Activated T-helper 1 cell treated with anti-CD3 and anti-CD28 coated beads, Interleukin-2, amount 50 U/mL, for 16 hours (primary cell): Measurements from ENCODE around the gene COL23A1.

Experiments
- DNase-seq, 2 donors: peaks; one replicate each; pipeline ENCODE4 v3.0.0-alpha.2; 2020; ENCODE audit warnings: low read depth in 1 of 2, low spot score in 1 of 2

The COL23A1 gene

DNA sequence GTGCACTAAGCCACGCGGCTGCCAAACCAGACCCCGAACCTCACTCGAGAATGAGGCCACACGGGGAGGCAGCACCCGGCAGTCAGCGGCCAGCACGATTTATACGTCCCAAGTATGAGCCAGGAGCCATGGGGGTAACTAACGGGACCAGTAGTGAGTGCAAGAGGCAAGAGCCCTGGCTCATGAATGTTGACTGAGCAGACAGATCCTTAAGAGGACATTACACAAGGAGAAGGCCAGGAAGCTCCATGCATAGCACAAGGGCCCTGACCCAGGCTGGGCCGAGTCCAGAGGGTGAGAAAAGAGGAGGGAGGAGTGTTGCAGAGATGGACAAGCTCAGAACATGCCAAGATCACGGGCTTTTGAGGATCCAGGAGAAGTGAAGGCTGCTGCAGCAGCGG is 299.0 kb downstream of the COL23A1 start:
- DNase-seq = no peak

DNA sequence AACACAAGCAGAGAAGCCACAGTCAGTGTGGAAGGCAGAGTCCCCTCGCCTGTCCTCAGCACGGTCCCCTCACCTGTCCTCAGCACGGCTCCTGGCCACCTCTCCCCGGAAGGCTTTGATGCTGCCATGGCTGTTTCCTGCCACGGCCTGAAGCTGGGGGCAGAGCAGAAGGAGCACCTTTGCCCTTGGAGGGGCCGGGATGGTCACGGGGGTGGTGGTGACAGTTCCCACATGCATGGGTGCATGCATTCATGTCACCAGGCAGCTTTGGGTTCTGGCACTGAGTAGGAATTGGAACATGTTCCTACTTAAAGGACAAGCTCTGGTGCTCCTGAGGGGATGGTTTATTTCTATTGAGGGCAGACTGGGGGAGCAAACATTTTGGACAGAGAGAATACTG is 299.8 kb downstream of the COL23A1 start:
- DNase-seq = no peak

DNA sequence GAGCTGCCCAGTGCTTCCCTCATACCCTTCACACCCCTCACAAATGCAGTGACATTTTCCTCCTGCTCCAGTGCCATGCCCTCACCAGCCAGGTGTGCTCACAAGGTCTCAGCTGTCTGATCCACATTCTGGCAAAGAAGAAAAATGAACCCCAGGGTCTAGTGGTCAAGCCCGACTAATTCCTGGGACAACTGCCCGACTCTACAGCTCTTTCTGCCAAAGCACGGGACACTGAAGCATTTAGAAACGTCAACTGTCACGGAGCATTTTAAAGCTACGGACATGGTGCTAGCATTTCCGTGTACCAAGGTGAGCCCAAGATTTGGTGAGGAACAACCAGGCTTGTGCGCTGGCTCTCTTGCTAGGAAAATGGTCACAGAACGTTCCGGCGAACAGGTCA is 300.8 kb downstream of the COL23A1 start:
- no peak for DNase-seq

DNA sequence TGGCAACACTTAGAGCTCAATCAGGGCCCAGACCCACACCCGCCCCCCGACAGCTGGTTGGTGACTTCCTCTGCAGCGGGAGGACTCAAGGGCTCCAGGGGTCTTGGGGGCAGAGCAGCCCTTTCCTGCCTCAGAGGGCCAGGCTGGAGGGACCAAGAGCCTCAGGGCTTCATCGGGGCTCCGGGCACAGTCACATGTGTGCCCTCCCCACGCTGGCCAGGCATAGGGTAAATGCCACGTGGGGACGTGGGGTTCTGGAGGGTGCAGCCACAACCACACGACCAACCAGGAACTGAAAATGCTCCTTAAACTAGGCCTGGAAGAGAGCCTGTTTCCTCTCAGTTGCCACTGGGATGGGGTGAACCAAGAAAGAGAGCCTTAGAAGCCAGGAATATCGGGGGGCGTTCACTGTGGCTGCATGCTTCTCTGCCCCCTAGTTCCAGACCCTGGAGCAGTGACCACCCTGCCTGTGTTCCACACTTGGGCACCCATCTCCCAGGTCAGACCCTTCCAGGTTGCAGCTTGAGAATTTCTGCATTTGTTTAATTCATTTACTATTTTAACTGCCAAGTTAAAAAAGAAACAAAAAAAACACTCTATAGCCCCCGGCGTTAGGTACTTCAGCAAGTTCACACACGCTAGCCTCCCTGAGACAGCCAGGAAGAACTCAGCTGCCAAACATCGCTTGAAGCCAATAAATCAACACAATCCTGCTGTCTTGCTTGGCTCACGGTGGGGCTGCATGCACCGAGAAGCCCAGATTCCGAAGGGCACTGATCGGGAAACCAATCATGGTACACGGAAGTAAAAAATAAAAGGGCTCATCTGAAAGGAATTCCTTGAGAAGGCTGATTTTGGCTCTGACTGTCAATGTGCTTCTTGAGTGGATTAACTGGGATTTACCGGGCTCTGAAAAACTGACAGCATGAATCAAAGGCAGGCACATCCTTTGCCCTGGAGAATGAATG is 301.5 kb downstream of the COL23A1 start:
- no peak for DNase-seq

DNA sequence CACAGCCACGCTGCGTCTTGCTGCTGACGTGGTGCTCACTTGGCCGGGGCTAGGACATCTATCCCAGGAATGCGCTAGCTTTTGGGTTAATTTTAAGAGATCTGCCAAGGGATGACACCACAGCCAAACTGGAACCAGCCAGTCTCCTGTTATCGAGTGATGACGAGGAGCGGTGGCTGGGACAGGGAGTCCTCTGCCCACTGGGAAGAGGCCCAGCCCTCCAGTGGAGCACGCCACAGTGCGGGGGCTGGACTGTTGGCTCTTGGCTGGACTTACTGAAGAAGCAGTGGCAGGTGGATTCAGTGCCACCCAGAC is 302.4 kb downstream of the COL23A1 start:
- DNase-seq = no peak

DNA sequence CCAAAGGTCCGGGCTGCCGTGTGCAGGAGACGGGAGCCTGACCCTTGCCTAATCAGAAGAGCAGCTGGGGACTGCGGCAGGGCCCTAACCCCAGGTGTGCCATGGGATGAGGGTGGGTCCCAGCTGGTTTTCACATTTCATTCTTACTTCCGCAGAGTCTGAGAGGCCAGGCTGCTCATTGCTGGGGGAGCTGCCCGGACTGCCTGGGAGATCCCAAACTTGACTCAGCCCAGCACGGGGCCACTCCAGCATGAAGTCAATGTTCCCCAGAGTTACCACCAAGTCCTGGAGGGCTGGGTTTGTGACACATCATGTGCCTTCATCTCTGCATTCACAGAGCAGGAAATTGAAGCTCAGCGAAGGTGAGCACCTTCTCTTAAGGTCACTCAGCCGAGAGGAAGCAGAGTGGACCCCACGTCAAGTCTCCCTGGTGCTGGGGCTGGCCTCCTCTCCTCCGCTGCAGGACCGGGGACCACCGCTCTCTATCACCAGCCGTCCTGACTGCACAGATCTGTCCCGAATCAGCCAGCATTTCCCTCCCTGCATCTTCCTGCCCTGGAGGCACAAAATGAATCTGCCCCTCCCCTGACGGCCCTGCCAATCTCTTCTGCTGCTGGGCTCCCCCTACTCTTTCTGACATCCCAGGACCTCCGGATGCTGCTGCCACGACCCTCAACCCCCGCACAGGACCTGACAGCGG is 303.0 kb downstream of the COL23A1 start:
- DNase-seq = no peak

DNA sequence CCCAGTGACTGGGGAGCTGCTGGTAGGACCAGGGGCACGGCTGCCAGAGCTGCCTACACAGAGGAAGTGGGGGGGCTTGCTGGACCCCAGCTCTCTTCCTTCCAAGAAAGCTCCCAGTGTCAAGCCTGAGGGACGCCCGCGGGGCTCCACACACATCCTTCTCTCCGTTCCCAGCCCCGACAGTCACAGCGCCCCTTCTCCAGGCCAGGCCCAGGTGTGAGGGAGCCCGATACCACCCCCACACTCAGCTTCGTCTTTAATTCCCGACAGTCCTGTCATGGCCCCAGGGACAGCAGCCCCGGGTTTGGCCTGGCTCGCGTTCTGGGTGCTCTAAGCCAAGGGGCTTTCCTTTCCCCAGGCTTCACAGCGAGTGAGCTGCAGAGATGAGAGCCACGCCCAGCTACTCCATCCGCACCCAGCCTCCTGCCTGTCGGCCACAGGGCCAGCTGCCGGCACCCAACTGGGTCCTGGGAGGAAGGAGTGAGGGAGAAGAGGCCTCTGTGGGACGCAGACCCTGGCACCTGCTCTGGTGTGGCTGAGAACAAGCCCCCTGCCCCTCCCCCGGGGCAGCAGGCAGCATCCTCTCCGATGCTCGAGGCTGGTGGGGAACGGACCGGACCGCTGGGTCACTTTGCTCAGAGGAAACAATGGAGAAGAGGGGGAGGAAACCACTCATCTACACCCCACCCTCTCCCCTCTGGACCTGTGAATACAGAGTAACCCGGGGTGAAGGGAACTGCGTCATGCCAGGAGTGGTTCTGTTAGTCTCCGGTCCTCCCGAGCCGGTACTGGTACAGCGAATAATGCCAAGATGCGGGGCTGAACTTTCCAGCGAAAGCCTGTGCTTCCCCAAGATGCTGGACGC is 303.7 kb downstream of the COL23A1 start:
- DNase-seq = no peak

DNA sequence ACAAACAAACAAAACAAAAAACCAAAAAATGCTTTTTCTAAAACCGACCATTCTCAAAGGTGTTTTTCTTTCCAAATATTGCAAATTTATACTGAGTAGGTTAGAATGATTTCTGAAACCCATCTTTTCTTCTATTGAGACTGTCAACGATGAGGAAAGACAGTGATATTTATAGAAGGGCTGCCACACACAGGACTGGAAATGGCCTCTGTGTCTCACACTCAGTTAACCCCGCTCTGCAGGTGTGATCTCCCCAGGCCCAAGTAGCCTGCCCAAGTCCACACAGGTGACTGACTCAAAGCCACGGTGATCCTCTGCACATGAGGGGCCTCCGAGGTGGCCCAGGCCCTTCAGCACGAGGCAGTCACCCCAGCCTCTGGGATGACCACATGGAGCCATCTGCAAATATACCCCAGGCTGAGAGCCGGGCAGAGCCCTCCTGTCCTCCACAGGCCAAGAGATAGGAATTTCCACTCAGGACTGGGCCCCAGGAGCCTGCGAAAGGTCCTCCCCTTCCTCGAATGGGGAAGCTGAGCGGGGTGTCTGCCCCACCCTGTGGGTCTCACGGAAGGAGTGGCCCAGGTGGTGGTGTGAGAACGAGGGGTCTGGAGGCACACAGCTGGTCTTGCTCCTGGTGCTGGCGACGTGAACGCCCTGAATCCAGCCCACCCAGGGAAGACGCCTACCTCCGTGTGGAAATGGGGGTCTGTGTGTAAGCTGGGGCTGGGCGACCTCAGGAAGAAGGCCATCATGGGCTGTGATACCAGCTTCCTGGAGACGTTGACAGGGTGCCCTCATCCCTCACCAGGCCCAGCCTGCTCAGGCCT is 304.6 kb downstream of the COL23A1 start:
- no peak for DNase-seq

DNA sequence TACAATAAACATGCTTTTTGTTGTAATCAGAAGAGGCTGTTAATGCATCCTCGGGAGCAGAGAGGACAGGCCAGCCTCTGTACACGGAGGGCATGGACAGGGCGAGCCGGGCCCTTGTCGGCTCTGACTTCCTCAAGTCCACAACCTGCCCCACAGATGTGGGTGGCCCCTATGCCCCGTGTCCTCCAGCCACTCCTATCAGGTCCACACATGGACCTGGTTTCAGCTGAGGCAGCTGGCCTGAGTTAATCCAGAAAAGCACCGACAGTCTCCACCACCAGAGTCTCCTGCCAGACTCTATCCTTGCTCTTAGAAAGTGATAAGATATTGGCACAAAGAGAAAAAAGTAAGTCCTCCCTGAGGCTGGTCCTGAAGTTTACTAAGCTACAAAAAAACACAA is 305.2 kb downstream of the COL23A1 start:
- DNase-seq = no peak

DNA sequence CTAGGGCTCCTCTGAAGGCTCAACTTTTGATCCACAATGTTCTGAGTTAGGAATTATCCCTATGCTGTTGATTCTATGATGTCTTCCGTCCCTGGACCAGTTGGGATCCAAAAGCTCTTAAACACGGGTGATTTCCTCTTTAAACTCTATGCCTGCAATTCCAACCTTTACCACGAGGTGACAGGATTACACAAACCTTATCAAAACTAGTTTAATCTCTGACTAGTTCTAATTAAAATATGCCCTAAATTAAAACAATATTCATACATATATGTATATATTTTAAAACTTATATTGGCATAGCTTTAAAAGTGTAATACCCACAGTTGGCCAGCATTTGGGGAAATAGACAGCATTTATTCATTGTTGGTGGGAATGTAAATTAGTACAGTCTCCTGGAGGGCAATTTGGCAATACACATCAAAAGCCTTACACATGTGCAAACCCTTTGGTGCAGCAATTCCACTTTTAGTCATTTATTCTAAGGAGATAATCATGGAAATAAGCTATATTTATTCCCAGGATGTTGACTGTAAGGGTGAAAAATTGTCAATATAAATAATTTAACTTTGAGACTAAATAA is 306.0 kb downstream of the COL23A1 start:
- DNase-seq = no peak

DNA sequence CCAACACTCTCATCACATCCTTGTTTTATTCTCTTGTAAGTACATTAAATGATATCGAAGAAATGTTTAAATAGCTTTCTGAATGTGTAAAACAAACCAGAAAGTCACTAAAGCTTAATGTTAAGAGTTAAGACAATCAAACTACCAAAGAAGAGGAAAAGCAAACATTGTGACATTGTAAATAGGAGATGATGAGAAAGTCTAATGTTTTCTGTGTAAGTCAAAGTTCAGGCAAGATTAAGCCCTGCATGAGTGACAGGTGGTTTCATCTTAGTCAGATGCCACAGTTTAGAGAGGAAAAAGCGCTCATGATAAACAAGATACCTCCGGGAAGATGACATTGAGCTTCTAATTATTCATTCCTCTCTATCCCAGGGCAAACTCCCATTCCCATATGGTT is 306.7 kb downstream of the COL23A1 start:
- no peak for DNase-seq

DNA sequence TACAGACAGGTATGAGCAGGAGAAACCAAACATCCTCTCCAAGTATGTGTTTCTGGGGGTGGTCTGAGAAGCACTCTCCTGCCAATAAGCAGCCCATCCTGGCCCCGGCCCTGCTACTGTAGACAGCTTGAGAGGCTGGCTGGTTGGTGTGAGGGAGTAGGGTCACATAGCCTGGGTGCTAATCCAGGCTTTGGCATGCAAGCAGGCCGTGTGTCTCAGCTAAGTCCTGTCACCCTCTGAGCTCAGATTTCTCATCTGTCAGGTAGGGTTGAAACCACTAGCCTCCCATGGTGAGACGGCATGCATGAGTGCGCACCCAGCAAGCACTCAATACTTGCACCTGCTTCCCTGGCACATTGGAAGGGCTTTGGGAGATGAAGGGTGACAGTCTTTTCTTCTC is 307.8 kb downstream of the COL23A1 start:
- DNase-seq = no peak

DNA sequence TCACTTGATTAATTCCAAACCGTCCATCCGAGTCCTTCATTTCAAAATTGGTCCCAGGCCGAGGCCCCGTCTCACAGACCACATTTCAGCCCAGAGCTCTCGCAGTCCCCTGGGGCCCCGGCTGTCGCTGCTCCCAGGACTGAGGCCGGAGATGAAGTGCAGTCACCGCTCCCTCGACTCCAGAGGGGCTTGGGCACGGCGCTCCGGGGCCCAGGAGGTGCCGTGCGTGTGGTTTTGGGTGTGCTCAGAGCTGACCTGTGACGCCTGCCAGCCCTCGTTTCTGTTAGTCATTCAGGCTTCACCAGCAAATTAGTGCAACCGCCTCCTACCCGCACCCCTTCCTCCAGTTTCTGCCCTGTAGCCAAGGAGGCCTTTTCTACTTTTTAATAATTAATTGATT is 308.9 kb downstream of the COL23A1 start:
- DNase-seq = no peak

DNA sequence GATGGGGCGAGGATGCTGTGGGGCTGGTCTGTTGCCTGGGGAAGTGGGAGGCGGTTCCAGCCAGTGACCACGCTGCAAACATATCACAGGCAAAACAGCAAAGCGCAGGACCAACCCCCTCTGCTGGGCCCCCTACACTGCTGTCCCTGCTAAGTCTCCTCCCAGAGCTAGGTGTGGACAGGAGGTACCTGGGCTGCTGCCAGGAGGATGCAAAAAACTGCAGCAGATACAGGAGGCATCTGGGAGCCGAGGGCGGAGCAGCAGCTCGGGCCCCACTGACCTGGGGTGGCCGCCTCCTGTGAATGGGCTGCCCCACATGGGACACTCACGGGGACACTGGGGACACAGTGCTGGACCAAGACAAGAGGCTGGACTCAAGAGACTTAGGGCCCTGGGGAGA is 309.6 kb downstream of the COL23A1 start:
- DNase-seq = no peak

DNA sequence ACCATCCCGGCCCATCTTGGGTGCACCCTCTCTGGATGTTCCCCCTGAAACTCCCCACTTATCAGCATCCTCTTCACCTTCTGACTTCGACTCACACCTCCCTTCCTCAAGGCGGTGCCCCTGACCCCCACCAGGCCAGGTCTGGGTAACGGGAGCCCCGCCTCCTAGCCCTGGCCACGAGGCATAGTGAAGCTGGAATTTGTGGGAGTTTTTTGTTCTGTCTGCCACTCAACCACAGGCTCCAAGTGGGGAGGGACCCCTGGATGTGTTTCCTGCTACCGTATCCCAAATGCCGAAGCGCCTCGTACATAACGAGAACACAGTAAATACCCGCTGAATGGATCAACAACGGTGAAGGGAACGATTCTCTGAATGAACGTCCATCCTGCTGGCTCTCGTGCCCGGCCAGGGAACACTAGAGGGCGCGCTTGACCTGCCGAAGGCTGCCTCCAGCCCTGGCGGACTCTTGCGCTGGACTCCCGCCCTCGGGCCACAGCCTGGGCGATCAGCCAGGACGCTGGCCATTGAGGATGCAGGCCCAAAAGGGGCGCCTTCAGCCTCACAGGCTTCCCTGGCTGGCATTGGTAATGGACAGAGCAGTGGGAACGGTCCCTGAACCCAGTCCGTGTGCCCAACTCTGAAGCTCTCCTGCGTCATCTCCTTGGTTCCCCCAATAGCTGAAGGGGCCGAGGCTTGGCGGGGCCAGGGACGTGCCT is 310.3 kb downstream of the COL23A1 start:
- peak; percentile 19 to 35 for DNase-seq

DNA sequence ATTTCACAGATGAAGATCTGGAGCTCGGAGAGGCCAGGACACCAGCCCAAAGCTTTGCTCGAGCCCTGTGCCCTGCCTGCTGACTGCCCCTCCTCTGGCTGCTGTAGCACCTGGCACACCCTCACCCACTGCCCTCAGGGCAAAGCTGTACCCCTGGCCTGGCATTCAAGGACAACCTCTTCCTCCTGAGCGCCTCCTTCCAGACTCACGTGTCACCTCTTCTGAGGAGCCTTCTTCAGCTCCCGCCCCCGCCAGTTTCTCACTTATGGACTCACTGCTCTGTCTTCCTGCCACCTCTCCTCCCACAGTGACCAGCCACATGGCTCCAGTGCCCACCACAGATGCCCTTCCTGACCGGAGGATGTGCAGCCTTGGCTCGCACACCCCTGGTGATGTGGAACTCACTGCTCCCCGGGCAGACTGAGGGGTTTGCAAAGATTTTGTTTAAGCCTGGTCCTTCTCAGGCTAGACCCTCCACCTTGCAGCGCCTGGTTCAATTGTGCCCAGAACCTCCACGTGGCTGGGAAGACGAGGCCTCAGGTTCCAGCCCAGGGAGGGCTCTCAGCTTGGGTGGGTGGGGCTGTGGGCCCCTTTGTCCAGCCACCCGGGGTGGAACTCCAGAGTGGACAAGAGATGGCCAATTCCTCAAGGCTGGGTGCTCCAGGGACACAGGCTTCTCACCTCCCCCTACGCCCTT is 311.0 kb downstream of the COL23A1 start:
- DNase-seq = no peak

DNA sequence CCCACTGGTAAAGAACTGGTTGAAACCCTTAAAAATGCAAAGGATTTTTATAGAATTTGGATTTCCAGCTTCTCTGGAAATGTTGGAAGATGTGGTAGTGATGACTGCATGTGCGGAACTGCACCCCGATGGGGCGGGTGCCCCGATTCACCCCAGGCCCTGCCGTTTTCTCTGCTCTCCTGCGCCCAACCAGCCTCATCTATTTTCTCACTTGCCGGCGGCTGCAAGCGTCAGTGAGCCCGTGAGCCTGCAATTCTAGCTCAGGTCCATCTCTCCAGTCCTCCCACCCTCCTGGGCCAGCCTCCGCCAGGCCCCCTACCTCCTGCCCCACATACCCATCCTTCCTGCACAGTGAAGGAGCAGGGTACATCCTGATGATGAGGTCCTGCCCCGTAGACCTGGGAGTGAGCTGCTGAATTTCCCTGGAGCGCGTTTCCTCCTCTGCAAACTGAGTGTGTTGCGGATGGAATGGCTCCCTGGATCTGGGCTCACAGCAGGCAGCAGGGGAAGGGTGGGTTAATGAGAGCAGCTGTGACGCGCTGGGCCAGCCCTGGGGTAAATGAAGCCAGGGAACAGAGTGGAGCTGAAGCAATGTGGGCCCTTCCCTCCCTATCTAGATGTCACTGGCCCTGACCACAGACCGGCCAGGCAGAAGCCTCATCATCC is 311.7 kb downstream of the COL23A1 start:
- no peak for DNase-seq

DNA sequence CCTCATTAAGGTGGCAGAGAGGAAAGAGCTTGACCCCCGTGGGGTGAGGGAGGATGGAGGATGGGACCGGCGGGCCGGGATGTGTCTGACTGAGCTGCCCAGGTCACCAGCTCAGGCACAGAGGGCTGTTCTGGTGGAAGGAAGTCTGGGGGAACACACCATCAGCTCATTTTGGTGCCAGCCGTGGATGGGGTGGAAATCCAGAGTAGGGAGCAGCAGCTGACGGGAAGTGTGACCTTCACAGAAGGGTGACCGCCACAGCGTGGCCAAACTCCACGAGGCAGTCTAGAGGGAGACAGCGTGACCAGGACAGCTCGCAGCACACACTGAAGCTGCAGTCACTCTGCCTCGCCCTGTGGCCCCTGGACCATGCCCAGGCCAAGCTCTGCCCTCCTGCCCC is 312.3 kb downstream of the COL23A1 start:
- DNase-seq = no peak

DNA sequence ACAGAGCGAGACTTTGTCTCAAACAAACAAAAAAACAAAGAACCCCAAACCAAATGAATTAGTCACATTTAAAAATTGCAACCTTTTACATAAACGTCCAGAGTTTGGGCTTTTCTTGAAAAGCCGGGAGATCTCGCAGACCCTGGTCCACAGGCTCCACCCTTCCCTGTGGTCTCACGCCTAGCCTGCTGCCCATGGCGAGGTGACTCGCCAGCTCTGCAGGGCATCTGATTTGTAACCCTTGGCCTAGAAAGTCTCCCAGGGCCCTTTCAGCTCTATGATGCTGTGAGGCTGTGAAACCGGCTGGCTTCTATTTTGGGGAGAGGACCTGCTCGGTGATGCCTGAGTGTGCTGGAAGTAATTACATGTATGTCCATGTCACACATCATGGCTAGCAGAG is 312.8 kb downstream of the COL23A1 start:
- no peak for DNase-seq
